Peyer's patch (tissue), 4 donors: ENCODE results near the gene INPPL1.

Source experiments
- CTCF ChIP-seq, 6 experiments: fragments of 450-650 bp in 4 of 6; fragments of 200-600 bp in 2 of 6; sonication (generic) in 1 of 6; IDR thresholded peaks; one replicate each; pipeline ENCODE4 v1.5.1; 2017 to 2019; ENCODE audit warnings: antibody characterized with exemption in 6 of 6, mild to moderate bottlenecking in 3 of 6, moderate library complexity in 1 of 6
- POLR2A ChIP-seq, 2 donors: fragments of 450-650 bp; IDR thresholded peaks; one replicate each; pipeline ENCODE4 v1.5.1; 2017; ENCODE audit warnings: antibody characterized with exemption in 2 of 2, mild to moderate bottlenecking in 2 of 2, moderate library complexity in 2 of 2

- TF ChIP-seq CTCF (IDR thresholded peaks at IDR 0.05) = no peak
- no peak for TF ChIP-seq POLR2A (IDR thresholded peaks at IDR 0.05)
These were observed 678 bp upstream of the INPPL1 start for GRCh38 chr11:72223615-72224563.
